GM13976 (cell line): ENCODE results near the gene RAB11FIP3.
A peak's percentile ranks its signal among the peaks of the same experiment; 100 is the strongest.

Source experiments
- DNase-seq: peaks from one replicate; pipeline ENCODE4 v3.0.0; 2012; ENCODE audit warnings: low spot score
- CTCF ChIP-seq: IDR thresholded peaks from 2 replicates; pipeline ENCODE4 v1.5.1; 2012; ENCODE audit warnings: borderline replicate concordance, mild to moderate bottlenecking; ENCODE audit not compliant: insufficient read depth; ENCODE audit errors: extremely low read depth, missing control alignments, control extremely low read depth
- in situ Hi-C: fragments of 300-500 bp; cut with MboI; formaldehyde crosslinking; loops from one replicate; pipeline ENCODE4 v1.12.0; 2022; ENCODE audit warnings: low sequenced_read_pairs, mixed read lengths, inconsistent platforms; ENCODE audit not compliant: unreplicated experiment

RAB11FIP3 gene

GRCh38 chr16:379183-379960 lies 46.1 kb upstream of the RAB11FIP3 start:
- DNase-seq, result no peak
- TF ChIP-seq CTCF, result no peak
- in situ Hi-C loops, result no loop called here

DNA sequence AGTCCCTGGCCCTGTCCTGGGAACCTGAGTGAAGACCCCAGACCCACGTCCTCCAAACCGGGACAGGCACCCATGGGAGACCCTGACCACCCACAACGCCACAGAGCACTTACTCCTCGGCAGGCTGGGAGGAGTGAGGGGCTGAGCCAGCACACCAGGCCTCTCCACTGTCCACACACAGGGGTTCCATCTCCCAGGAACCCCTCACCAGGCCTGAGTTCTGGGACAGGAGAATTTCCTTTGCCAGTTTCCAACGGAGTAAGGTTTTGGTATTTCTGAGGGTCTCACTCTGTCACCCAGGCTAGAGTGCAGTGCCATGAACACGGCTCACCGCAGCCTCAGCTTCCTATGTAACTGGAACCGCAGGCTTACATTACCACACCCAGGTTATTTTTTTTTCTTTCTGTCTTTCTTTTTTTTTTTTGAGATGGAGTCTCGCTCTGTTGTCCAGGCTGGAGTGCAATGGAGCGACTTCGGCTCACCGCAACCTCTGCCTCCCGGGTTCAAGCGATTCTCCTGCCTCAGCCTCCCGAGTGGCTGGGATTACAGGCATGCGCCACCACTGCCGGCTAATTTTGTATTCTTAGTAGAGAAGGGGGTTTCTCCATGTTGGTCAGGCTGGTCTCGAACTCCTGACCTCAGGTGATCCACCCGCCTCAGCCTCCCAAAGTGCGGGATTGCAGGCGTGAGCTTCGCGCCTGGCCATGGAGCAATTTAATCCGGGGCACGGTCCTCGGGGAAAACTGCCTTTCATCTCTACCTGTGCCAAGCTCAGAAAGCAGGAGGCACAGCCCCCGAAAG lies 45.3 kb upstream of the RAB11FIP3 start:
- no peak for DNase-seq
- in situ Hi-C loops, result no loop called here

GRCh38 chr16:380762-381011 lies 44.8 kb upstream of the RAB11FIP3 start:
- DNase-seq, result no peak
- TF ChIP-seq CTCF, result no peak
- in situ Hi-C loops, result no loop called here

More for the DNA sequence above, 45.3 kb upstream of the RAB11FIP3 start:
- no peak for TF ChIP-seq CTCF

DNA sequence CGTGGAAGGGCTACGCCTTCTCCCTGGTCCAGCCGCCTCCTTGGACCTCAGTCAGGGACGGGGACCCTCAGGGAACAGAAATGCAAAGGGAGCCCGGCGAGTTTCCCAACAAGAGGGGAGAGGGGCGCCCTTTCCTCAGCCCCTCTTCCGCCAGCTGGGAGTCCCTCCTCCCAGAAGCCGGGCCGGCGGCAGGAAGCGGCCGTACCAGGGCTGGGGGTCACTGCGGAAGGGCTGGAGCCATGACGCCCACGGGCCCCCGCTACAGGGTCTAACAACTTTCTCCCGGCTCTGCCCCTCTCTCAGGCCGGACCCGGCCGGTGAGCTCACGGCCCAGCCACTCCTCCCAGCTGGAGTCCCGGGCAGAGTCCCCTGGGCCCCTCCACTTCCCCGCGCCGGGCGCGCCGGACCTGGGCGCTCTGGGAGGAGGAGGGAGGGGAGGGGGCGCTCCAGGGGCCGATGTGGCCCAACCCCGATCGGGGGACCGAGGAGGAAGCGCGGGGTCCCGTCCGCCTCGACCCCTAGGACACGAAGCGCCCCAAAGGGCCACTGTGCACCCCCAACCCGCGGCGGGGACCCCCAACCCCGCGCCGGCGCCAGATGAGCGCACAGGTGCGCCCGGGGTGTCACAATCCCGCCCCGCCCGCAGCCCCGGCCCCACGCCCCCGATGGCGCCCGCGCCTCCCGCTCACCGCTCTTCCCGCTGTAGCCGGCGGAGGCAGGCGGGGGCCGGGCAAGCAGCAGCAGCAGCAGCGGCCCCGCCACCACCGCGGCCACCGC lies 44.2 kb upstream of the RAB11FIP3 start:
- DNase-seq, result peak; percentile 54
- TF ChIP-seq CTCF, result no peak
- in situ Hi-C loops, result no loop called here

DNA sequence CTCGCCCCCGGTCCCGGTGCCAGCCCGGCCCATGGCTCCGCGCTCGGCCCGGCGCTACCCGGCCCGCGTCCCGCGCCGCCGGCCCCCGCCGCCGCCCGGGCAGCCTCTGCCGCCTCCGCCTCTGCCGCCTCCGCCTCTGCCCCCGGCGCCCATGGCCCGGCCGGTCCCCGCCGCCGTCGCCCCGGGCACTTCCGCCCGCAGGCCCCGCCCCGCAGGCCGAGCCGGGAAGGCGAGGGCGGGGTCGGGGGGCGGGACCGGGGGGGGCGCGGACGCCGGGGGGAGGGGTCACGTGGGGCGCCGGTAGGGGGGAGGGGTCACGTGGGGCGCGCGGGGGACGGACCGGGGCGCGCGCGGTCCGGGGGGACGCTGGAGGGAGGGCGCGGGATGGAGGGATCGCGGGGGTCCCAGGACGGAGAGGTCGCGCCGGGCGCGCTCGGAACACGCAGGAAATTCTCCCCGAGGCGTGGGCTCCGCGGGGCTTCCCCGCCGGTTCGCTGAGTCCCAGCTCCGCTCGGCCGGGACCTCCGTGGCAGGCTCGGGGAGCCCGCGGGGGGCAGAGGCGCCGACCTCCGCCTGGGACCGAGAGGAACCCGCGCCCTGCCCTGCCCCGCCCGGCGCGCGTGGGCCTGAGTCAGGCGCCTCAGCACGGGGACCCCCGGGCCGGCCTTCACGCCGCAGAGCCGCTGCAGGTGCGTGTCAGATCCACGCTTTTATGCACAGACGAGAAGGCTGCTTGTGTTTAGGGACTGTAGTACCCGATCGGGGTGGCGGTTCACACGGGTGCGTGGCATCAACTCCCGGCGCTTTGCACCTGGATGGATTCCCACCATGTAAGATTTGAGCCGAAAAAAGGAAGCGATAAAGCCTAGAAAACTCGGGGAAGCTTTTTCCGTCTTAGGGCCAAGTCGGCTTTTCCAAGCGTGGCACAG lies 43.4 kb upstream of the RAB11FIP3 start, which contains the start of gene PGAP6:
TSS of gene PGAP6 (minus strand) at position 190 of the 929 bp plus-strand sequence. CDS start at position 33, 157 bp downstream.
- peak; percentile 95 for DNase-seq
- in situ Hi-C loops, result no loop called here
- TF ChIP-seq CTCF, result no peak
